Keratinocyte (primary cell): Measurements from ENCODE around the gene ZBTB20.

Experiments used
- CTCF ChIP-seq, 3 experiments: IDR thresholded peaks in 1 of 3; conservative IDR thresholded peaks in 1 of 3; optimal IDR thresholded peaks in 1 of 3; 2 replicates in 2 of 3; 3 replicates in 1 of 3; pipeline versions ENCODE3 to v1.5.1; 2011; ENCODE audit warnings: low read length in 3 of 3, mild to moderate bottlenecking in 3 of 3, moderate library complexity in 2 of 3, control low read depth in 1 of 3, inconsistent platforms in 1 of 3; ENCODE audit not compliant: insufficient read depth in 2 of 3; ENCODE audit errors: extremely low read depth in 1 of 3
- EZH2 ChIP-seq: IDR thresholded peaks from one replicate; pipeline ENCODE4 v1.6.1; 2012; ENCODE audit warnings: inconsistent platforms, mild to moderate bottlenecking, low read length, moderate library complexity

GRCh38 chr3:114686621-114687020, 460.5 kb downstream of the ZBTB20 start:
- no peak for TF ChIP-seq CTCF (optimal IDR thresholded peaks at IDR 0.05 in 1 of 3, IDR thresholded peaks at IDR 0.05 in 1 of 3, conservative IDR thresholded peaks at IDR 0.05 in 1 of 3; ENCODE audit: extremely low read depth in 1 of 3, insufficient read depth in 2 of 3, low read length in 3 of 3)
- no peak for TF ChIP-seq EZH2
